DMS 273 (cell line): Measurements from ENCODE around the gene ADGRV1.
"Not testable (repeated sequence)": the region's sequence is repeated elsewhere in the genome, so short reads cannot be mapped to it uniquely, and the experiment has no call there.

Experiments
- DNase-seq: peaks from one replicate; lab custom pipeline; 2025; ENCODE audit not compliant: unreplicated experiment; lab: John Stamatoyannopoulos, UW

The ADGRV1 gene

DNA sequence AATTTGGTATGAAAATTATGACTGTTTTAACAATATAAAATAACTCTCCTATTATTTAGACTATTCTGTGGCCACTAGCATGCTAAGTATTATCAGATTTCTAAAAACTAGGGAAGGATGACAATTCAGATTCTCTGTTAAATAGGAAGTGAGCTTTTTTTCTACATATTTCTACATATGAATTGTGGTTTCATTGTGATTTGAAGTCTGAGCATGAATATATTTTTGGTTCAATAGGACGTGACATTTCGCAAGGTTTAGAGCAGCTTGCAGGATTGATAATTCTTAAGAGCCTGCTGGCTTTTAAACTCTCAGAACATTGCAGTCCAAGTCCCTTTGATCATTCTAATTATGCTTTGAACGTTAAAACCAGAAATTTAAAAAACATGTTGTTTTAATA is 82.9 kb downstream of the ADGRV1 start:
- no peak for DNase-seq

DNA sequence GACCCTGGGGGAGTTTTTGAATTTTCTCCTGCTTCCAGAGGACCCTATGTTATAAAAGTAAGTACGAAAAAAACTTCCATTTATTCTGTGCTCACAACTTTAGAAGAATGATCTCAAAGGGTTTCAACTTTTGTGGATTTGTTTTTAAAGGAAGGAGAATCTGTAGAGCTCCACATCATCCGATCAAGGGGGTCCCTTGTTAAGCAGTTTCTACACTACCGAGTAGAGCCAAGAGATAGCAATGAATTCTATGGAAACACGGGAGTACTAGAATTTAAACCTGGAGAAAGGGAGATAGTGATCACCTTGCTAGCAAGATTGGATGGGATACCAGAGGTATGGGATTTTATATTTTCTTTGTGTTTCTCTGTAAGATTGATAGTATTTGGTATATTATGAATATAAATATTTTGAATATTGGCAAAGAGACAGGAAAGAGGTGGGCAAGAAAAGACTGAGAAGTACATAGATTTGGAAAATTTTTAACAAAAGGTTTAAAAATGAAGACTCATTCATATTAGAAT is 84.2 kb downstream of the ADGRV1 start:
- DNase-seq, result no peak

DNA sequence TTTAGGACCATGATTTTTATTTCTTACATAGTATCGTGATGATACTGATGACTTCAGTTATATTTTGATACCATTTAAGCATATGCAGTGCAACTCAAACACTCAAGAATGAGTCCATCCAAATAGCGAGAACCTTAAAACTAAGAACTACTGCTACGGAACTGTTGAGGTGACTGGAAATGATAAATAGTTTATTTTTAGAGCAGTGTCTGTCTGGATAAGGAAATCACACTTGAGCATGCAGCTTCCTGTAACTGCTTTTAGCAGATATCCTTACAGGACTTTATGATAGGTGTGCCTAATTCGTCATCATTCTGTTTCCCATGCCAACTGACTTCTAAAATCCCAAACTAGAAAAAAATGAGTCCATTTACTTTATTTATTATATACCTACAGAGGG is 85.5 kb downstream of the ADGRV1 start:
- DNase-seq, result no peak

DNA sequence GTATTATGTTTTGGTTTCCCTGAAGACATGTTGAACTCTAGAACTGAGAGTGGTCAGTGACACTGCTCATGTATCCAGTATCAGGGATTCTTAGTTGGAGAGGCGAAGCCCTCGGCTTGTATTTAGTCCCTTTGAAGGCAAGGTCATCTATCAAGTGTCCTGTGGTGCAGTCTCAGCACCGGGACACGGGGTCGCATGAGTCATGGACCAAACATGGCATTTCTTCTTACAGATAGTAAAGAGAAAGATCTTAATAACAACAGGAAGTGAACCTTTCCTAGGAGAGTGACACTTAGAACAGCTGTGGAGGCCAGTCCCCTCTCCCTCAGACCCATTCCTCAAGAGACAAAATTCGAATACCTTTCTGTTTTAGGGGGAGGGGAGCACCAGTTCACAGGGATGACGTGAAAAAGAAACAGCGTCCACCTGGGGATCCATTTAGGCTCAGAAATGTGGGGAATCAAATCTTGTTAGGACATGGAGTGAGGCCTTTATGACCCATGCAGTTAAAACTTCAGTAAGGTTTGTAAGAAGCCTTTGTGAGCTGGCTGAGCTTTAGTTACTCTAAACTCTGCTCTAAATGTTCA is 86.5 kb downstream of the ADGRV1 start:
- no peak for DNase-seq

- DNase-seq, result no peak
Measured at GRCh38 chr5:90650767-90651166, 92.2 kb downstream of the ADGRV1 start.

GRCh38 chr5:90654215-90654614 is 95.6 kb downstream of the ADGRV1 start:
- no peak for DNase-seq

- DNase-seq, result no peak
Measured at GRCh38 chr5:90655423-90655822, 96.8 kb downstream of the ADGRV1 start.

GRCh38 chr5:90657030-90657429 is 98.4 kb downstream of the ADGRV1 start:
- no peak for DNase-seq

DNA sequence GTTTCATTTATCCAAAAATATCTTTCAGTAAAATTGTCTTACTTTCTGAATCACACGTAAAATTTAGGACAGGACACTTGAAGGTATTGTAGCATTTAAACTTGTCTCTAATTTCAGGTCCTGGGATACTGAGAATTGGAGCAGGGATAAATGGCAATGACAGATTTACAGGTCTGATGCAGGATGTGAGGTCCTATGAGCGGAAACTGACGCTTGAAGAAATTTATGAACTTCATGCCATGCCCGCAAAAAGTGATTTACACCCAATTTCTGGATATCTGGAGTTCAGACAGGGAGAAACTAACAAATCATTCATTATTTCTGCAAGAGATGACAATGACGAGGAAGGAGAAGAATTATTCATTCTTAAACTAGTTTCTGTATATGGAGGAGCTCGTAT is 99.2 kb downstream of the ADGRV1 start:
- DNase-seq, result no peak

DNA sequence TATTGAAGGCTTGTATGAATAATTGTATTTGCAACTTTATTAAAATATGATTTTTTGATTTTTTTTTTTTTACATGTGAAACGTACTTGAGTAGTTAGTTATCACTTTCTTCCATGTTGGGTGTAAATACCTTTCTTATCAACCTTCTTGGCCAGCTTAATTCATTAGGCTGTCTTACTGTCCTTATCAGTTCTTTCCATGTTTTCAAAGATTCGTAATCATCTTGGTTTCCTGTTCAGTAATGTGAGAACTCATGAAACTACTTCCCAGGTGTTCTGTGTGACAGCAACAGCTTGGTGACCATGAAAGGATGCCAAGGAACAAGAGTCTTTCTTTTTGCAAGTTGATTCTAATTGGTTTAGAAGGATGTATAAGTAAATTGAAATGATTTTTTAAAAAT is 100.0 kb downstream of the ADGRV1 start:
- DNase-seq, result no peak

- DNase-seq, result not testable (repeated sequence)
Measured at GRCh38 chr5:90668079-90668565, 109.5 kb downstream of the ADGRV1 start.

DNA sequence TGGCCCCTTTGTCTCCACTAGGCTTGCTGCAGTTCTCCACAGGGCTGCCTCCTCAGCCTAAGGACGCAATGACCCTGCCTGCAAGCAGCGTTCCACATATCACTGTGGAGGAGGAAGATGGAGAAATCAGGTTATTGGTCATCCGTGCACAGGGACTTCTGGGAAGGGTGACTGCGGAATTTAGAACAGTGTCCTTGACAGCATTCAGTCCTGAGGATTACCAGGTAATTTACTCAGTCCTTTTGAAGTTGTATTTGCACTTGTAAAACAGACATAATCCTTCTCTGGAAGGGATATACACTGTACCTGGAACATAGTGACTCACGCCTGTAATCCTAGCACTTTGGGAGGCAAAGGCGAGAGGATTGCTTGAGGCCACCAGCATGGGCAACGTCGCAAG is 116.6 kb downstream of the ADGRV1 start:
- no peak for DNase-seq

GRCh38 chr5:90680921-90681563 is 122.4 kb downstream of the ADGRV1 start:
- no peak for DNase-seq

GRCh38 chr5:90682278-90682677 is 123.7 kb downstream of the ADGRV1 start:
- no peak for DNase-seq

- DNase-seq, result no peak
Measured at GRCh38 chr5:90685425-90686022, 126.9 kb downstream of the ADGRV1 start.

- DNase-seq, result not testable (repeated sequence)
Measured at GRCh38 chr5:90686363-90686762, 127.8 kb downstream of the ADGRV1 start.

DNA sequence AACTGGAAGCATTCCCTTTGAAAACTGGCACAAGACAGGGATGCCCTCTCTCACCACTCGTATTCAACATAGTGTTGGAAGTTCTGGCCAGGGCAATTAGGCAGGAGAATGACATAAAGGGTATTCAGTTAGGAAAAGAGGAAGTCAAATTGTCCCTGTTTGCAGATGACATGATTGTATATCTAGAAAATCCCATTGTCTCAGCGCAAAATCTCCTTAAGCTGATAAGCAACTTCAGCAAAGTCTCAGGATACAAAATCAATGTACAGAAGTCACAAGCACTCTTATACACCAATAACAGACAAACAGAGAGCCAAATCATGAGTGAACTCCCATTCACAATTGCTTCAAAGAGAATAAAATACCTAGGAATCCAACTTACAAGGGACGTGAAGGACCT is 128.9 kb downstream of the ADGRV1 start:
- DNase-seq, result not testable (repeated sequence)

DNA sequence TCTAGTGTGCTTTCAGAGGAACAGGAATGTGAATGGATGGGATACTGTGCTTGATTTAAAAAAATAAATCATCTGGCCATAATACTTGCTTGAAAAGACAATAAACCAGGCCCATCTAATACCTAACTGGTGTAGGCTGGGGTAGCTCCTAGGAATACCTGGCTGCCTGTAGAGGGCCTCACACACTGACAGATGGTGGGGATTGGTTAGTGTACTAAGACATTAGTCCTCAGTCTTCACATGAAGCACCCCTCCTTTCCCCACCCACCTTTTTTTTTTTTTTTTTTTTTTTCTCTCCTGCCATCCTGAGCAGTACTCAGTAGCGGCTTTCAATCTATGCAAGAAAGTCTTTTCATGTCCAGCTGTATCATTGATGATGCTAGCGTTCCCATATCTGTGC is 130.5 kb downstream of the ADGRV1 start:
- DNase-seq, result peak; percentile 17

- DNase-seq, result no peak
Measured at GRCh38 chr5:90690307-90690706, 131.7 kb downstream of the ADGRV1 start.

DNA sequence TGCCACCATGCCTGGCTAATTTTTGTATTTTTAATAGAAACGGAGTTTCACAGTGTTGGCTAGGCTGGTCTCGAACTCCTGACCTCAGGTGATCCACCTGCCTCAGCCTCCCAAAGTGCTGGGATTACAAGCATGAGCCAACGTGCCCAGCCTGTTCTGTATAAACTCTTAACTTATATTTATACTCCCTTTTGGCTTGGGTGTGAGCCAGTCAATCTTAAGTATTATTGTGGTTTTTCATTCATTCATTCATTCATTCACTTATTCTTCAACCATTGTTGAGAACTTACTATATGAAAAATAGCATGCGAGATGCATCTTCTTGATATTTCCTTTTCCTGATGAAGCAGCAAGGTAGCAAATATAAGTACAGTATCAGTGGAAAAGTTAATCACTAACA is 132.9 kb downstream of the ADGRV1 start:
- no peak for DNase-seq

GRCh38 chr5:90696153-90696552 is 137.6 kb downstream of the ADGRV1 start:
- DNase-seq, result no peak

GRCh38 chr5:90700299-90700698 is 141.7 kb downstream of the ADGRV1 start:
- no peak for DNase-seq
